ENCODE measurements around the gene KCNMB2.

Gene KCNMB2

GRCh38 chr3:178663201-178663934, 127.1 kb downstream of the KCNMB2 start:
- no peak for DNase-seq

GRCh38 chr3:178665747-178666146, 129.5 kb downstream of the KCNMB2 start:
- DNase-seq: no peak

- DNase-seq: no peak
Observed at GRCh38 chr3:178669022-178669601, 132.9 kb downstream of the KCNMB2 start.

- no peak for DNase-seq
Observed at GRCh38 chr3:178669758-178670157, 133.5 kb downstream of the KCNMB2 start.

GRCh38 chr3:178671377-178671776, 135.1 kb downstream of the KCNMB2 start:
- DNase-seq: no peak

GRCh38 chr3:178671791-178672190, 135.6 kb downstream of the KCNMB2 start:
- no peak for DNase-seq

GRCh38 chr3:178672275-178672674, 136.0 kb downstream of the KCNMB2 start:
- DNase-seq: no peak

GRCh38 chr3:178673529-178673928, 137.3 kb downstream of the KCNMB2 start:
- no peak for DNase-seq

GRCh38 chr3:178676077-178676476, 139.8 kb downstream of the KCNMB2 start:
- no peak for DNase-seq

GRCh38 chr3:178676942-178677790, 140.9 kb downstream of the KCNMB2 start:
- no peak for DNase-seq

- DNase-seq: no peak
Observed at GRCh38 chr3:178677961-178678360, 141.7 kb downstream of the KCNMB2 start.

GRCh38 chr3:178680037-178680436, 143.8 kb downstream of the KCNMB2 start:
- no peak for DNase-seq

GRCh38 chr3:178680489-178680888, 144.3 kb downstream of the KCNMB2 start:
- DNase-seq: no peak

GRCh38 chr3:178684881-178685590, 148.8 kb downstream of the KCNMB2 start:
- DNase-seq: no peak

- no peak for DNase-seq
Observed at GRCh38 chr3:178685591-178685906, 149.3 kb downstream of the KCNMB2 start.

GRCh38 chr3:178686826-178687225, 150.6 kb downstream of the KCNMB2 start:
- no peak for DNase-seq

GRCh38 chr3:178690571-178690970, 154.3 kb downstream of the KCNMB2 start:
- DNase-seq: no peak

- DNase-seq: no peak
Observed at GRCh38 chr3:178699364-178699763, 163.1 kb downstream of the KCNMB2 start.

- no peak for DNase-seq
Observed at GRCh38 chr3:178699810-178700209, 163.6 kb downstream of the KCNMB2 start.

- DNase-seq: no peak
Observed at GRCh38 chr3:178703268-178703975, 167.2 kb downstream of the KCNMB2 start.

- peak; percentile 93 for DNase-seq
Observed at GRCh38 chr3:178705925-178706324, 169.7 kb downstream of the KCNMB2 start.

- no peak for DNase-seq
Observed at GRCh38 chr3:178706411-178706810, 170.2 kb downstream of the KCNMB2 start.
